Measurements from ENCODE around the gene HLA-DPA1. TPM values are rescaled to one million over a fixed set of nuclear protein-coding genes. Genes with fewer than 3 reads are reported as not detected.

HLA-DPA1 gene
- total RNA-seq (2022) (29.2 and 46.4 TPM in 2 replicates), Bru-seq, nascent RNA (percentile 40 among the genes with signal in this experiment), BruChase-seq, experiment 1, labeled RNA remaining after a 6-hour chase (percentile 53 among the genes with signal in this experiment), BruChase-seq, experiment 2, labeled RNA remaining after a 2-hour chase (percentile 41 among the genes with signal in this experiment)
- long read RNA-seq, partial matches to known transcripts = 71 of 74 reads
- long read RNA-seq, other reads (novel, unspliced or antisense) = 3 of 74 reads

DNA sequence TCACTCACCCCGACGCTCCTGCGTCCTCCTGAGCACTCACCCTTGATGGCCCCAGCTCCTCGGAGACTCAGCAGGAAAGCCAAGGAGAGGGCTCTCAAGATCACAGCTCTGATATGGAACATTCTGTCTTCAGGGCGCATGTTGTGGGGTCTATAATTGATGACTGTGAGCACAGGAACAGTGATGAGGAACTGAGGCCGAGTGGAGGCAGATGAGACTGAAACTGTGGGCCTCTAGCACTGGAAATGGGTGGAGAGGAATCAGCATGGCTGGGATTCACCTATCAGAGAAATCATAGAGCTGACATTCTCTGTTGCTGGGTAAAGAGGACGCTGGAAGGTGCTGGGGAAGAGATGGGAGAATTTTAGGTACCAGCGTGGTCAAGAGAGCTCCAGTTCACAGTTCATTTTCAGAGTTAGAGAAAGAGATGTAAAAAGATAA, at the start of gene HLA-DPA1:
Gene HLA-DPA1, minus strand, starts transcription at position 219 of the 441 bp plus-strand sequence.
- intact Hi-C loops (cut with micrococcal nuclease; ENCODE audit: unreplicated experiment) = no loop called here
- H3K27ac Mint-ChIP-seq (ENCODE audit: unreplicated experiment) = no peak within 1 kb of the TSS
- H3K9me3 Mint-ChIP-seq (ENCODE audit: low read depth, unreplicated experiment) = no peaks in the 10 kb centered on the region
- DNase-seq = peak; percentile 37
- H3K4me1 Mint-ChIP-seq (ENCODE audit: low read depth, unreplicated experiment) = no peaks in the 10 kb centered on the region
- no TSS peak for BruUV-seq (replicated peaks)
- H3K4me3 Mint-ChIP-seq (ENCODE audit: low read depth, unreplicated experiment) = peak within 1 kb of the TSS; percentile 29
- H3K27me3 Mint-ChIP-seq (ENCODE audit: unreplicated experiment) = peaks cover 68% of the 10 kb centered on the region
- CTCF ChIA-PET = interaction anchor here (1.2 kb wide), 1 partner anchor 8 kb away, joined by 3 read pairs; no protein-coding TSS in a partner anchor
- no peaks in the 10 kb centered on the region for H3K36me3 Mint-ChIP-seq (ENCODE audit: insufficient read depth, unreplicated experiment)
- no peak for TF ChIP-seq CTCF (IDR thresholded peaks at IDR 0.05; ENCODE audit: unreplicated experiment)

DNA sequence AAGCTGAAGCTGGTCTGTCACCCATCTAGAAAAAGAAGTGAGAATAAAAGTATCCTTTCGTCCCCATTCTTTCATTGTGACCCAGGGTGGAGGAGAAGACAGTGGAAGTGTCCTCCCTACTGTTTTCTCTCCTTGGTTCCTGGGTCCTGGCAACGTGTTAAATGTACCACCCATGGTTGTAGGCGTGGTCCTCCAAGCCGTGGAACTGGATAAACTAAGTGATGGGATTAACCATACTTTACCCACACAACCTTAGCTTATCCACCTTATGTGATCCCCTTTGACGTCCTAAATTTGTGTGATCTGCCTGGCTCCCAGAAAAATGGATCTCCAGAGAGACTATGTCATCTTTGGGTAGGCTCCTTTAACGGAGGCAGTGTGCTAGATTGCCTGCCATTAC, 49.7 kb upstream of the HLA-DPA1 start:
- Mint-ChIP-seq H3K4me3 (ENCODE audit: low read depth, unreplicated experiment) (no peak overlapping the region), H3K27ac (ENCODE audit: unreplicated experiment) (no peak overlapping the region), H3K9me3 (ENCODE audit: low read depth, unreplicated experiment) (peaks cover 7% of the 10 kb centered on the region), H3K36me3 (ENCODE audit: insufficient read depth, unreplicated experiment) (no peaks in the 10 kb centered on the region), H3K27me3 (ENCODE audit: unreplicated experiment) (peaks cover 90% of the 10 kb centered on the region), H3K4me1 (ENCODE audit: low read depth, unreplicated experiment) (no peaks in the 10 kb centered on the region)
- intact Hi-C loops (cut with micrococcal nuclease; ENCODE audit: unreplicated experiment) = no loop called here
- no peak for TF ChIP-seq CTCF (IDR thresholded peaks at IDR 0.05; ENCODE audit: unreplicated experiment)
- BruUV-seq (replicated peaks) = no TSS peak
- CTCF ChIA-PET = interaction anchor here (0.8 to 2.0 kb wide), 3 partner anchors 13 to 126 kb away, joined by 5 to 13 read pairs (median 9); no protein-coding TSS in a partner anchor
- DNase-seq = no peak

DNA sequence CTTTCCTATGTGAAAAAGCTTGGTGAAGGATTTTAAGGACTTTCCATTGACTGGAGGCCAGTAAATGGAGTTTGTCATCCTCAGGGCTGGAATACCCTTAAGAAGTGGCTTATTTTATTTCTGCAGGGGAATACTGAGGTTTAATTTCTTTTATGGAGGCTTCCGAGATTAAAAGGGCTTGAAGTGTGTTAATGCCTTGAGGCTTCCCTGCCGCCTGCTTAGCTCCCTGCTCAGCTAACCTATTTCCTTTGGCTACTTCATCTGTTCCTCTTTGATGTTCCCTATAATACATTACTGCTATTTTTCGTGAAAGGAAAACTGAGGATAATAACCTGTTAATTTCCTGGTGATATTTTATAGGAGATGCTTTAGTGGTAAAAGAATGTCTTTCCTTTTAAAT, 46.6 kb upstream of the HLA-DPA1 start:
- no peaks in the 10 kb centered on the region for H3K4me1 Mint-ChIP-seq (ENCODE audit: low read depth, unreplicated experiment)
- no peak overlapping the region for H3K27ac Mint-ChIP-seq (ENCODE audit: unreplicated experiment)
- intact Hi-C loops (cut with micrococcal nuclease; ENCODE audit: unreplicated experiment) = no loop called here
- peaks cover 90% of the 10 kb centered on the region for H3K27me3 Mint-ChIP-seq (ENCODE audit: unreplicated experiment)
- CTCF ChIA-PET = interaction anchor here (1.1 kb wide), 1 partner anchor 128 kb away, joined by 3 read pairs; no protein-coding TSS in a partner anchor
- no peak for DNase-seq
- no peak overlapping the region for H3K4me3 Mint-ChIP-seq (ENCODE audit: low read depth, unreplicated experiment)
- no TSS peak for BruUV-seq (replicated peaks)
- peaks cover 7% of the 10 kb centered on the region for H3K9me3 Mint-ChIP-seq (ENCODE audit: low read depth, unreplicated experiment)
- TF ChIP-seq CTCF (IDR thresholded peaks at IDR 0.05; ENCODE audit: unreplicated experiment) = no peak
- H3K36me3 Mint-ChIP-seq (ENCODE audit: insufficient read depth, unreplicated experiment) = no peaks in the 10 kb centered on the region

DNA sequence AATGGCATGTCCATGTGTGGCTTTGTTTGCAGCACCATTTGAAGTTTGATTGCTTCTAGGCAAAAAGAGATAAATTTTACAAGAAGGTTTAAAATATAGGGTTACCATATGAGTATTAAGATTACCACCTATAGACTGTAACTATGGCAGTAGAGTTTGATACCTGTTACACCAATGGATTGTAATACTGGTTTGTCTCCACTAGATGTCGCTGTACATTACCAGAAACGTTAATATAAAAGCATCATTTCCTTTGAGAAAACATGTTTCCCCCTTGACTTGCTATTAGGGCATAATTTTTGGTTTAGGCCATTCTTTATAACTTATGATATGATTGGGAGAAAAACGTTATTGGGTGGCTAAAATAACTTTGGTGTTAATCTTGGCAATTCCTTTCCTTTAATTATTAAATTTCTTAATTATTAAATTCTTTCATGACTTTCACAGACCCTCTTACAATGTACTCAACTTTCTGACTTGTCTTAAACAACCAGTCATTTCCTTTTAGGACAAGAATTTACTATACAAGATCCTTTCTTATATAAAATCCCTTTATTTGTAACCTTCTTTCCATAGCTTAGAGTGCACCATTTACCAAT, 45.2 kb upstream of the HLA-DPA1 start:
- H3K36me3 Mint-ChIP-seq (ENCODE audit: insufficient read depth, unreplicated experiment) = no peaks in the 10 kb centered on the region
- H3K27me3 Mint-ChIP-seq (ENCODE audit: unreplicated experiment) = peaks cover 90% of the 10 kb centered on the region
- no TSS peak for BruUV-seq (replicated peaks)
- peaks cover 4% of the 10 kb centered on the region for H3K9me3 Mint-ChIP-seq (ENCODE audit: low read depth, unreplicated experiment)
- CTCF ChIA-PET = interaction anchor here (0.5 kb wide), 1 partner anchor 26 kb away, joined by 3 read pairs; no protein-coding TSS in a partner anchor
- no peak overlapping the region for H3K4me3 Mint-ChIP-seq (ENCODE audit: low read depth, unreplicated experiment)
- no peak overlapping the region for H3K27ac Mint-ChIP-seq (ENCODE audit: unreplicated experiment)
- no peaks in the 10 kb centered on the region for H3K4me1 Mint-ChIP-seq (ENCODE audit: low read depth, unreplicated experiment)
- TF ChIP-seq CTCF (IDR thresholded peaks at IDR 0.05; ENCODE audit: unreplicated experiment) = peak; percentile 86
- peak; percentile 41 for DNase-seq
- intact Hi-C loops (cut with micrococcal nuclease; ENCODE audit: unreplicated experiment) = loop anchor here (2.0 to 5.0 kb wide), 3 partner anchors 30 to 130 kb away; no protein-coding TSS in a partner anchor

All from Calu3 (cell line).